ENCODE measurements around the gene SERPINA6.

- no peak for TF ChIP-seq CTCF (IDR thresholded peaks at IDR 0.05)
- no peak for TF ChIP-seq POLR2AphosphoS5 (IDR thresholded peaks at IDR 0.05; ENCODE audit: insufficient read depth in 1 of 2, low read depth in 1 of 2)
- no peak for TF ChIP-seq POLR2A (IDR thresholded peaks at IDR 0.05)
Observed at GRCh38 chr14:94312481-94313246, 10.5 kb downstream of the SERPINA6 start.
